GM23338 (cell line): ENCODE results near the gene REG3A. TPM values are rescaled to one million over a fixed set of nuclear protein-coding genes. Genes with fewer than 3 reads are reported as not detected.

Experiments
- ATAC-seq: fragments of 200-7000 bp; cut with Tn5 transposase; 3 replicates; pipeline ENCODE4 v1.9.1; 2020
- DNase-seq: peaks from one replicate; pipeline ENCODE4 v3.0.0-alpha.2; 2015; ENCODE audit warnings: low spot score
- H2AFZ ChIP-seq: fragments of 200-600 bp; sonication (generic); 2 replicates; pipeline ENCODE4 v1.8.0; 2016; ENCODE audit warnings: antibody characterized with exemption, mild to moderate bottlenecking, moderate library complexity
- H3F3A ChIP-seq: fragments of 200-600 bp; sonication (generic); replicated peaks from 2 replicates; pipeline ENCODE4 v1.8.0; 2017; ENCODE audit warnings: antibody characterized with exemption, mixed run types, low read depth
- H3K27ac ChIP-seq: fragments of 200-600 bp; sonication (generic); 2 replicates; pipeline ENCODE4 v1.6.1; 2016; ENCODE audit warnings: low read depth
- H3K27me3 ChIP-seq: fragments of 200-600 bp; sonication (generic); 2 replicates; pipeline ENCODE4 v1.8.0; 2016; ENCODE audit warnings: mild to moderate bottlenecking, mixed run types, moderate library complexity; ENCODE audit not compliant: insufficient read depth
- H3K36me3 ChIP-seq: fragments of 200-600 bp; sonication (generic); 2 replicates; pipeline ENCODE4 v1.8.0; 2016; ENCODE audit warnings: mild to moderate bottlenecking; ENCODE audit not compliant: insufficient read depth
- H3K4me1 ChIP-seq: fragments of 200-600 bp; sonication (generic); 2 replicates; pipeline ENCODE4 v1.8.0; 2016; ENCODE audit warnings: mild to moderate bottlenecking, moderate library complexity; ENCODE audit not compliant: insufficient read depth
- H3K4me2 ChIP-seq: fragments of 200-600 bp; sonication (generic); 2 replicates; pipeline ENCODE4 v1.7.1; 2017; ENCODE audit warnings: mixed run types
- H3K4me3 ChIP-seq: fragments of 200-600 bp; sonication (generic); 2 replicates; pipeline ENCODE4 v1.6.1; 2016; ENCODE audit warnings: mixed run types
- H3K79me2 ChIP-seq: fragments of 200-600 bp; sonication (generic); replicated peaks from 2 replicates; pipeline ENCODE4 v1.8.0; 2017; ENCODE audit warnings: mild to moderate bottlenecking; ENCODE audit not compliant: insufficient read depth
- H3K9me2 ChIP-seq: fragments of 200-600 bp; sonication (generic); 2 replicates; pipeline ENCODE4 v1.8.0; 2017; ENCODE audit not compliant: insufficient read depth
- H4K20me1 ChIP-seq: fragments of 200-600 bp; sonication (generic); replicated peaks from 2 replicates; pipeline ENCODE4 v1.8.0; 2017; ENCODE audit warnings: mild to moderate bottlenecking; ENCODE audit not compliant: insufficient read depth
- H3K27ac Mint-ChIP-seq: 2 replicates; pipeline ENCODE4 v1.8.0; 2020; ENCODE audit warnings: inconsistent platforms, mild to moderate bottlenecking, moderate library complexity, mixed read lengths
- H3K27me3 Mint-ChIP-seq: 3 replicates; pipeline ENCODE4 v1.8.0; 2022; ENCODE audit warnings: low read depth, mild to moderate bottlenecking, moderate library complexity, mixed read lengths, inconsistent platforms; ENCODE audit not compliant: insufficient read depth, poor library complexity
- H3K36me3 Mint-ChIP-seq: 3 replicates; pipeline ENCODE4 v1.8.0; 2021; ENCODE audit warnings: low read depth, mild to moderate bottlenecking, inconsistent platforms, moderate library complexity, mixed read lengths
- H3K4me1 Mint-ChIP-seq: 3 replicates; pipeline ENCODE4 v1.8.0; 2020; ENCODE audit warnings: mild to moderate bottlenecking, inconsistent platforms, mixed read lengths
- H3K4me3 Mint-ChIP-seq: 3 replicates; pipeline ENCODE4 v1.8.0; 2021; ENCODE audit warnings: moderate library complexity, mild to moderate bottlenecking, inconsistent platforms, mixed read lengths
- H3K9me3 Mint-ChIP-seq: 3 replicates; pipeline ENCODE4 v1.8.0; 2020; ENCODE audit warnings: moderate library complexity, mild to moderate bottlenecking, inconsistent platforms, mixed read lengths
- CREB1 ChIP-seq: fragments of 250-450 bp; sonication (Bioruptor Pico); IDR thresholded peaks from 2 replicates; pipeline ENCODE4 v1.5.0; 2020; ENCODE audit warnings: low read depth, mild to moderate bottlenecking, moderate library complexity
- JUNB ChIP-seq: IDR thresholded peaks from one replicate; pipeline ENCODE4 v1.6.1; 2016; ENCODE audit warnings: antibody characterized with exemption; ENCODE audit not compliant: unreplicated experiment
- NANOG ChIP-seq: IDR thresholded peaks from 2 replicates; pipeline ENCODE4 v1.6.1; 2016; ENCODE audit warnings: antibody characterized with exemption, borderline replicate concordance
- STAT1 ChIP-seq: IDR thresholded peaks from one replicate; pipeline ENCODE4 v1.6.1; 2016; ENCODE audit warnings: antibody characterized with exemption; ENCODE audit not compliant: unreplicated experiment
- ZNF114 ChIP-seq: fragments of 250-450 bp; sonication (Bioruptor Pico); IDR thresholded peaks from 2 replicates; pipeline ENCODE4 v1.5.0; 2020; ENCODE audit warnings: mild to moderate bottlenecking, moderate library complexity
- ZNF331 ChIP-seq: fragments of 250-450 bp; sonication (Bioruptor Pico); IDR thresholded peaks from 2 replicates; pipeline ENCODE4 v1.5.0; 2020; ENCODE audit warnings: low read depth, mild to moderate bottlenecking, moderate library complexity
- polyA plus RNA-seq: library from polyadenylated mRNA; unstranded; fragments of >200 nt; fragmentation: Nextera tagmentation; extraction: Ambion mirVana; gene quantifications from 2 replicates; pipeline ENCODE4 v1.2.1, GENCODE V29; 2016
- total RNA-seq: library from RNA; depleted of rRNA; stranded (reverse); fragments of >200 nt; shearing (Covaris generic); gene quantifications from 2 replicates; pipeline ENCODE4 v1.2.3, GENCODE V29; 2014
- TF ChIP-seq, protein P1 (sequence below): IDR thresholded peaks from one replicate; pipeline ENCODE4 v1.6.1; 2018; ENCODE audit warnings: antibody characterized with exemption; ENCODE audit not compliant: unreplicated experiment
- TF ChIP-seq, protein P2 (sequence below): IDR thresholded peaks from 2 replicates; pipeline ENCODE4 v1.6.1; 2016; ENCODE audit warnings: antibody characterized with exemption
- TF ChIP-seq, protein P3 (sequence below): fragments of 250-450 bp; sonication (Bioruptor Pico); IDR thresholded peaks from 2 replicates; pipeline ENCODE4 v1.5.0; 2020; ENCODE audit warnings: mild to moderate bottlenecking, moderate library complexity

The REG3A gene
- total and polyA plus RNA-seq, 2 experiments from 2014 or later = not detected

DNA sequence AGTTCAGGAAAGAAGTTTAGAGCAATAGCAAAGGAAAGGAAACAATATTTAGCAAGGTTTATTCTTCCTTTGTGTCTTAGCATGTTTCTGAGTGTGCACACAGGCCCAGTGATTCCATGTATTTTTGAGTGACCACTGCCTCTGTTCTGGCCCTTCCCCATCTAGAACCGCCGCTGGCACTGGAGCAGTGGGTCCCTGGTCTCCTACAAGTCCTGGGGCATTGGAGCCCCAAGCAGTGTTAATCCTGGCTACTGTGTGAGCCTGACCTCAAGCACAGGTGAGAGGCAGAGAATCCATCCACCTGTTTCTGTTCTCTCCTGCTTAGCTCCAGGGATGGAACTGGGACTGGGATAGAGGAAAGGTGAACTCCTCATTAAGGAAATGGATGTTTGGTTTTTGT is 36.9 kb downstream of the REG3A start:
- Mint-ChIP-seq H3K27ac (no peak overlapping the region), H3K9me3 (peaks cover 3% of the 10 kb centered on the region; the same call in 1 of the 3 replicates), H3K4me3 (no peak overlapping the region), H3K4me1 (no peaks in the 10 kb centered on the region), H3K27me3 (peaks cover 3% of the 10 kb centered on the region), H3K36me3 (no peaks in the 10 kb centered on the region)
- H3K4me3 ChIP-seq = no peak overlapping the region
- H3K27ac ChIP-seq = no peak overlapping the region
- DNase-seq = no peak
- no peaks in the 10 kb centered on the region for H3K4me1 ChIP-seq
- H3K79me2 ChIP-seq = no peaks in the 10 kb centered on the region
- peaks cover 3% of the 10 kb centered on the region; the same call in 1 of the 2 replicates for H3K9me2 ChIP-seq
- no peak for TF ChIP-seq CREB1
- H4K20me1 ChIP-seq = no peaks in the 10 kb centered on the region
- peaks cover 4% of the 10 kb centered on the region; the same call in 1 of the 2 replicates for H3K36me3 ChIP-seq
- H2AFZ ChIP-seq = no peak overlapping the region
- H3K27me3 ChIP-seq = no peaks in the 10 kb centered on the region
- ATAC-seq = no peak
- no peak overlapping the region for H3K4me2 ChIP-seq
- no peaks in the 10 kb centered on the region for H3F3A ChIP-seq

DNA sequence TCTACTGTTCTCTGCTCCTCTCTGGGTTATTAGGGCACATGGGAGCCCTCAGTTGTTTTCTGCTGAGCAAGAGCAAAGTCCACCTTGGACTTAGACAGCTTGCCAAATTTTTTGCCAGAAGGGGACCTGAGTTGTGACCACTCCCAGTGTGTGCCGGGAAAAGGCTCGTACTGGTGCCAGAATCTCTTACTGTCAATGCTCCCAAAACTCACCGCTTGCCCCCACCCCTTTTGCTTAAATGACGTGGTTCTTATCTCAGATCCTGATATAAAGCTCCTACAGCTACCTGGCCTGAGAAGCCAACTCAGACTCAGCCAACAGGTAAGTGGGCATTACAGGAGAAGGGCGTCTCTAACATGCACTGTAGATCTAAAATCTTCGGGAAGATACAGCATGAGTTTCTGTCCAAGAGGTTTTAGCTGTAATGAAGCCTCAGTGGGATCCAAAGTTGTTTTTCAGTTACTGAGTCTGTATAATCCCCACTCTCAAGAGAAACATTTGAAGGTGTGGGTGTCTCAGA is 39.3 kb downstream of the REG3A start, which contains the start of gene REG1A:
TSS of gene REG1A (plus strand) at position 295 of the 520 bp plus-strand sequence. CDS start 374 bp downstream, outside the sequence.
- TF ChIP-seq, protein P1, sequence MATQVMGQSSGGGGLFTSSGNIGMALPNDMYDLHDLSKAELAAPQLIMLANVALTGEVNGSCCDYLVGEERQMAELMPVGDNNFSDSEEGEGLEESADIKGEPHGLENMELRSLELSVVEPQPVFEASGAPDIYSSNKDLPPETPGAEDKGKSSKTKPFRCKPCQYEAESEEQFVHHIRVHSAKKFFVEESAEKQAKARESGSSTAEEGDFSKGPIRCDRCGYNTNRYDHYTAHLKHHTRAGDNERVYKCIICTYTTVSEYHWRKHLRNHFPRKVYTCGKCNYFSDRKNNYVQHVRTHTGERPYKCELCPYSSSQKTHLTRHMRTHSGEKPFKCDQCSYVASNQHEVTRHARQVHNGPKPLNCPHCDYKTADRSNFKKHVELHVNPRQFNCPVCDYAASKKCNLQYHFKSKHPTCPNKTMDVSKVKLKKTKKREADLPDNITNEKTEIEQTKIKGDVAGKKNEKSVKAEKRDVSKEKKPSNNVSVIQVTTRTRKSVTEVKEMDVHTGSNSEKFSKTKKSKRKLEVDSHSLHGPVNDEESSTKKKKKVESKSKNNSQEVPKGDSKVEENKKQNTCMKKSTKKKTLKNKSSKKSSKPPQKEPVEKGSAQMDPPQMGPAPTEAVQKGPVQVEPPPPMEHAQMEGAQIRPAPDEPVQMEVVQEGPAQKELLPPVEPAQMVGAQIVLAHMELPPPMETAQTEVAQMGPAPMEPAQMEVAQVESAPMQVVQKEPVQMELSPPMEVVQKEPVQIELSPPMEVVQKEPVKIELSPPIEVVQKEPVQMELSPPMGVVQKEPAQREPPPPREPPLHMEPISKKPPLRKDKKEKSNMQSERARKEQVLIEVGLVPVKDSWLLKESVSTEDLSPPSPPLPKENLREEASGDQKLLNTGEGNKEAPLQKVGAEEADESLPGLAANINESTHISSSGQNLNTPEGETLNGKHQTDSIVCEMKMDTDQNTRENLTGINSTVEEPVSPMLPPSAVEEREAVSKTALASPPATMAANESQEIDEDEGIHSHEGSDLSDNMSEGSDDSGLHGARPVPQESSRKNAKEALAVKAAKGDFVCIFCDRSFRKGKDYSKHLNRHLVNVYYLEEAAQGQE = no peak
- TF ChIP-seq ZNF331 (CRISPR knock-in tag) (no peak), CREB1 (no peak), NANOG (no peak), ZNF114 (CRISPR knock-in tag) (no peak), JUNB (no peak), STAT1 (no peak)
- TF ChIP-seq, protein P2, sequence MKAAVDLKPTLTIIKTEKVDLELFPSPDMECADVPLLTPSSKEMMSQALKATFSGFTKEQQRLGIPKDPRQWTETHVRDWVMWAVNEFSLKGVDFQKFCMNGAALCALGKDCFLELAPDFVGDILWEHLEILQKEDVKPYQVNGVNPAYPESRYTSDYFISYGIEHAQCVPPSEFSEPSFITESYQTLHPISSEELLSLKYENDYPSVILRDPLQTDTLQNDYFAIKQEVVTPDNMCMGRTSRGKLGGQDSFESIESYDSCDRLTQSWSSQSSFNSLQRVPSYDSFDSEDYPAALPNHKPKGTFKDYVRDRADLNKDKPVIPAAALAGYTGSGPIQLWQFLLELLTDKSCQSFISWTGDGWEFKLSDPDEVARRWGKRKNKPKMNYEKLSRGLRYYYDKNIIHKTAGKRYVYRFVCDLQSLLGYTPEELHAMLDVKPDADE = no peak
- TF ChIP-seq, protein P3, sequence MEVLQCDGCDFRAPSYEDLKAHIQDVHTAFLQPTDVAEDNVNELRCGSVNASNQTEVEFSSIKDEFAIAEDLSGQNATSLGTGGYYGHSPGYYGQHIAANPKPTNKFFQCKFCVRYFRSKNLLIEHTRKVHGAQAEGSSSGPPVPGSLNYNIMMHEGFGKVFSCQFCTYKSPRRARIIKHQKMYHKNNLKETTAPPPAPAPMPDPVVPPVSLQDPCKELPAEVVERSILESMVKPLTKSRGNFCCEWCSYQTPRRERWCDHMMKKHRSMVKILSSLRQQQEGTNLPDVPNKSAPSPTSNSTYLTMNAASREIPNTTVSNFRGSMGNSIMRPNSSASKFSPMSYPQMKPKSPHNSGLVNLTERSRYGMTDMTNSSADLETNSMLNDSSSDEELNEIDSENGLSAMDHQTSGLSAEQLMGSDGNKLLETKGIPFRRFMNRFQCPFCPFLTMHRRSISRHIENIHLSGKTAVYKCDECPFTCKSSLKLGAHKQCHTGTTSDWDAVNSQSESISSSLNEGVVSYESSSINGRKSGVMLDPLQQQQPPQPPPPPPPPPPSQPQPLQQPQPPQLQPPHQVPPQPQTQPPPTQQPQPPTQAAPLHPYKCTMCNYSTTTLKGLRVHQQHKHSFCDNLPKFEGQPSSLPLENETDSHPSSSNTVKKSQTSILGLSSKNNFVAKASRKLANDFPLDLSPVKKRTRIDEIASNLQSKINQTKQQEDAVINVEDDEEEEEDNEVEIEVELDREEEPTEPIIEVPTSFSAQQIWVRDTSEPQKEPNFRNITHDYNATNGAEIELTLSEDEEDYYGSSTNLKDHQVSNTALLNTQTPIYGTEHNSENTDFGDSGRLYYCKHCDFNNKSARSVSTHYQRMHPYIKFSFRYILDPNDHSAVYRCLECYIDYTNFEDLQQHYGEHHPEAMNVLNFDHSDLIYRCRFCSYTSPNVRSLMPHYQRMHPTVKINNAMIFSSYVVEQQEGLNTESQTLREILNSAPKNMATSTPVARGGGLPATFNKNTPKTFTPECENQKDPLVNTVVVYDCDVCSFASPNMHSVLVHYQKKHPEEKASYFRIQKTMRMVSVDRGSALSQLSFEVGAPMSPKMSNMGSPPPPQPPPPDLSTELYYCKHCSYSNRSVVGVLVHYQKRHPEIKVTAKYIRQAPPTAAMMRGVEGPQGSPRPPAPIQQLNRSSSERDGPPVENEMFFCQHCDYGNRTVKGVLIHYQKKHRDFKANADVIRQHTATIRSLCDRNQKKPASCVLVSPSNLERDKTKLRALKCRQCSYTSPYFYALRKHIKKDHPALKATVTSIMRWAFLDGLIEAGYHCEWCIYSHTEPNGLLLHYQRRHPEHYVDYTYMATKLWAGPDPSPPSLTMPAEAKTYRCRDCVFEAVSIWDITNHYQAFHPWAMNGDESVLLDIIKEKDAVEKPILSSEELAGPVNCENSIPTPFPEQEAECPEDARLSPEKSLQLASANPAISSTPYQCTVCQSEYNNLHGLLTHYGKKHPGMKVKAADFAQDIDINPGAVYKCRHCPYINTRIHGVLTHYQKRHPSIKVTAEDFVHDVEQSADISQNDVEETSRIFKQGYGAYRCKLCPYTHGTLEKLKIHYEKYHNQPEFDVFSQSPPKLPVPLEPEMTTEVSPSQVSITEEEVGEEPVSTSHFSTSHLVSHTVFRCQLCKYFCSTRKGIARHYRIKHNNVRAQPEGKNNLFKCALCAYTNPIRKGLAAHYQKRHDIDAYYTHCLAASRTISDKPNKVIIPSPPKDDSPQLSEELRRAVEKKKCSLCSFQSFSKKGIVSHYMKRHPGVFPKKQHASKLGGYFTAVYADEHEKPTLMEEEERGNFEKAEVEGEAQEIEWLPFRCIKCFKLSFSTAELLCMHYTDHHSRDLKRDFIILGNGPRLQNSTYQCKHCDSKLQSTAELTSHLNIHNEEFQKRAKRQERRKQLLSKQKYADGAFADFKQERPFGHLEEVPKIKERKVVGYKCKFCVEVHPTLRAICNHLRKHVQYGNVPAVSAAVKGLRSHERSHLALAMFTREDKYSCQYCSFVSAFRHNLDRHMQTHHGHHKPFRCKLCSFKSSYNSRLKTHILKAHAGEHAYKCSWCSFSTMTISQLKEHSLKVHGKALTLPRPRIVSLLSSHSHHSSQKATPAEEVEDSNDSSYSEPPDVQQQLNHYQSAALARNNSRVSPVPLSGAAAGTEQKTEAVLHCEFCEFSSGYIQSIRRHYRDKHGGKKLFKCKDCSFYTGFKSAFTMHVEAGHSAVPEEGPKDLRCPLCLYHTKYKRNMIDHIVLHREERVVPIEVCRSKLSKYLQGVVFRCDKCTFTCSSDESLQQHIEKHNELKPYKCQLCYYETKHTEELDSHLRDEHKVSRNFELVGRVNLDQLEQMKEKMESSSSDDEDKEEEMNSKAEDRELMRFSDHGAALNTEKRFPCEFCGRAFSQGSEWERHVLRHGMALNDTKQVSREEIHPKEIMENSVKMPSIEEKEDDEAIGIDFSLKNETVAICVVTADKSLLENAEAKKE (CRISPR knock-in tag) = no peak
- Histone ChIP-seq H3K4me1 (no peaks in the 10 kb centered on the region), H3K36me3 (peaks cover 4% of the 10 kb centered on the region; the same call in 1 of the 2 replicates), H2AFZ (no peak within 1 kb of the TSS), H3K27me3 (no peaks in the 10 kb centered on the region), H4K20me1 (no peaks in the 10 kb centered on the region), H3K9me2 (peaks cover 3% of the 10 kb centered on the region; the same call in 1 of the 2 replicates), H3K4me2 (no peak within 1 kb of the TSS), H3K79me2 (no peaks in the 10 kb centered on the region), H3K27ac (no peak within 1 kb of the TSS), H3F3A (no peaks in the 10 kb centered on the region), H3K4me3 (no peak within 1 kb of the TSS)
- Mint-ChIP-seq H3K36me3 (no peaks in the 10 kb centered on the region), H3K9me3 (peaks cover 3% of the 10 kb centered on the region; the same call in 1 of the 3 replicates), H3K27me3 (peaks cover 3% of the 10 kb centered on the region), H3K4me1 (no peaks in the 10 kb centered on the region), H3K27ac (no peak within 1 kb of the TSS), H3K4me3 (no peak within 1 kb of the TSS)
- ATAC-seq = no peak
- DNase-seq = no peak
